ENCODE measurements around the gene TSPO. TPM values are rescaled to one million over a fixed set of nuclear protein-coding genes. Genes with fewer than 3 reads are reported as not detected.

TSPO gene
- total RNA-seq, 1 experiment from 2014 or later: 308 TPM

DNA sequence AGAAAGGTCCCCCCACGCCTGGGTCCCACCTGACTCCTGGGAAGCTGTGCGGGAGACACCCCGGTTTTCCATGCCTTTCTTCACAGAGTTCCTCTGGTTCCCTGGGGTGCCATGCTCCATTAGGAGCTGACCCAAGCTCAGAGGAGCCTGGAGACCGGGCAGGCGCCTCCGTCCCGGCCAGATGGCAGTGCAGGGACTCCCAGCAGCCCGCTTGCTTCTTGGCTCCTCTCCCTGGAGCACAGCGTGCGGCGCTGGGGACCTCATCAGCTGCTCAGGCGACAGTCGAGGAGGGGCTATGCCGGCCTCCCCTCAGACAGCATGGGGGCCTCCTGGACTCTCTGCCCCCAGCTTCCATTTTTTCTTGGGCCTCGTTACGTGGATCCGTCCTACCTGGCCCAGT, 48.7 kb downstream of the TSPO start:
- TF ChIP-seq, protein P1, sequence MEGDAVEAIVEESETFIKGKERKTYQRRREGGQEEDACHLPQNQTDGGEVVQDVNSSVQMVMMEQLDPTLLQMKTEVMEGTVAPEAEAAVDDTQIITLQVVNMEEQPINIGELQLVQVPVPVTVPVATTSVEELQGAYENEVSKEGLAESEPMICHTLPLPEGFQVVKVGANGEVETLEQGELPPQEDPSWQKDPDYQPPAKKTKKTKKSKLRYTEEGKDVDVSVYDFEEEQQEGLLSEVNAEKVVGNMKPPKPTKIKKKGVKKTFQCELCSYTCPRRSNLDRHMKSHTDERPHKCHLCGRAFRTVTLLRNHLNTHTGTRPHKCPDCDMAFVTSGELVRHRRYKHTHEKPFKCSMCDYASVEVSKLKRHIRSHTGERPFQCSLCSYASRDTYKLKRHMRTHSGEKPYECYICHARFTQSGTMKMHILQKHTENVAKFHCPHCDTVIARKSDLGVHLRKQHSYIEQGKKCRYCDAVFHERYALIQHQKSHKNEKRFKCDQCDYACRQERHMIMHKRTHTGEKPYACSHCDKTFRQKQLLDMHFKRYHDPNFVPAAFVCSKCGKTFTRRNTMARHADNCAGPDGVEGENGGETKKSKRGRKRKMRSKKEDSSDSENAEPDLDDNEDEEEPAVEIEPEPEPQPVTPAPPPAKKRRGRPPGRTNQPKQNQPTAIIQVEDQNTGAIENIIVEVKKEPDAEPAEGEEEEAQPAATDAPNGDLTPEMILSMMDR (IDR thresholded peaks at IDR 0.05; ENCODE audit: unreplicated experiment): no peak
- H3K27me3 Mint-ChIP-seq (ENCODE audit: insufficient read depth, unreplicated experiment): no peaks in the 10 kb centered on the region
- no peaks in the 10 kb centered on the region for H3K9me3 Mint-ChIP-seq (ENCODE audit: unreplicated experiment)
- peaks cover 10% of the 10 kb centered on the region for H3K4me1 Mint-ChIP-seq (ENCODE audit: insufficient read depth, unreplicated experiment)
- CTCF ChIA-PET: no interaction called here
- H3K4me3 Mint-ChIP-seq (ENCODE audit: unreplicated experiment): no peak overlapping the region
- intact Hi-C loops (cut with micrococcal nuclease): no loop called here
- no peak overlapping the region for H3K27ac Mint-ChIP-seq (ENCODE audit: low read depth, unreplicated experiment)
- no peak for DNase-seq (ENCODE audit: unreplicated experiment)
- H3K36me3 Mint-ChIP-seq (ENCODE audit: insufficient read depth, unreplicated experiment): no peaks in the 10 kb centered on the region
- POLR2A ChIA-PET: no interaction called here
- no TSS peak for BruUV-seq (replicated peaks)

DNA sequence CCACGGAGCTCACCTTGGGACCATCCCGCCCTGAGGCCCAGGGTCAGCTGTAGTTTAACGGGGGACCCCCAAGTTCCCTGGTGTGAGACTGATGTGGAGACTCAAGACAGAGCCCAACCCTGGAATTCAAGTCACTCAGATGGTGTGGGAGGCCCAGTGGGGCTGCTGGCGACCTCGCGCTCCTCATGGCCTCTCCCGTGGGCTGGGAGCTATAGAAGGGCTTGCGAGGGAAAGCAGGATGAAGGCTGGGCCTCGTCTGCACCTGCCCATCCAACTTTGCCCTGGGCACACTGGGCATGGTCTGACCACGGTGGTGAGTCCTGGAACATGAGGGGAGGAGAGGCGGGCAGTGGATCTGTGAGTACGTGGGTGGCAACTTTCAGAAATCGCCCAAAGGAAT, 49.2 kb downstream of the TSPO start:
- POLR2A ChIA-PET: interaction anchor here (1.3 kb wide), 1 partner anchor 13 kb away, joined by 5 read pairs; no protein-coding TSS in a partner anchor
- no peaks in the 10 kb centered on the region for H3K9me3 Mint-ChIP-seq (ENCODE audit: unreplicated experiment)
- CTCF ChIA-PET: interaction anchor here (0.6 to 0.8 kb wide), 3 partner anchors 73 to 306 kb away, joined by 3 to 4 read pairs (median 3); no protein-coding TSS in a partner anchor

DNA sequence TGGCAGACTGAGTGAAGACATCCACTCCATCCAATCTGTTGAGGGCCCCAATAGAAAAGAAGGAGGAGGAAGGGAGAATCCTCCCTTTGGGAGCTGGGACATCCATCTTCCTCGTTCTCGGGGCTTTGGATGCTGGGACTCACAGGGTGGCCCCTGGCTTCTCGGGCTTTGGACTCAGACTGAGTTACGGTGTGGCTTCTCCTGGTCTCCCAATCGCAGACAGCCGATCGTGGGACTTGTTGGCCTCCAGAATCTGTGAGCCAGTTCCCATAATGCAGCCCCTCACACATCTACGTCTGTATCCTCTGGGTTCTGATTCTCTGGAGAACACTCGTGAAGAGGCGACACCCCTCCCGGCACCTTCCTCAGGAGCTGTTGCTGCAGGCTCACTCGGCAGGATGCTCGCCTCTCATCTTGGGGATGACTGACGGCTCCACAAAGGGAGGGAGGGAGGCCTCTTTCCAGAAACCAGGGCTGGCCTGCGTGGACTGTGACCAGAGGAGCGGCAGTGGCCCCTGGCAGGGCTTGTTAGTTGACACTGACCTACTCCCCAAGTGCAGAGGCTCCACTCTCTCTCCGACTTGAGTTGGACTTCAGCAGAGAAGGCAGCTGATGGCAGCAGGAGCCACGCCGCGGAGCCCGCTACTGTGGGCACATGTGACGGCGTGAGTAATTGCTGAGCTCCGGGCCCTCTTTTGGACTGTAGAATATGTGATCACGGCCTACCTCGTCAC, 50.3 kb downstream of the TSPO start:
- H3K36me3 Mint-ChIP-seq (ENCODE audit: insufficient read depth, unreplicated experiment): no peaks in the 10 kb centered on the region
- peaks cover 6% of the 10 kb centered on the region for H3K4me1 Mint-ChIP-seq (ENCODE audit: insufficient read depth, unreplicated experiment)
- DNase-seq (ENCODE audit: unreplicated experiment): no peak
- no peak overlapping the region for H3K27ac Mint-ChIP-seq (ENCODE audit: low read depth, unreplicated experiment)
- ChIA-PET CTCF (interaction anchor here (0.6 kb wide), 1 partner anchor 448 kb away, joined by 3 read pairs; no protein-coding TSS in a partner anchor), POLR2A (interaction anchor here (1.3 kb wide), 1 partner anchor 14 kb away, joined by 5 read pairs; no protein-coding TSS in a partner anchor)
- no peaks in the 10 kb centered on the region for H3K9me3 Mint-ChIP-seq (ENCODE audit: unreplicated experiment)
- TF ChIP-seq, protein P1 (IDR thresholded peaks at IDR 0.05; ENCODE audit: unreplicated experiment): no peak
- H3K27me3 Mint-ChIP-seq (ENCODE audit: insufficient read depth, unreplicated experiment): no peaks in the 10 kb centered on the region
- no TSS peak for BruUV-seq (replicated peaks)
- intact Hi-C loops (cut with micrococcal nuclease): no loop called here
- no peak overlapping the region for H3K4me3 Mint-ChIP-seq (ENCODE audit: unreplicated experiment)

More for the DNA sequence above, 49.2 kb downstream of the TSPO start:
- BruUV-seq (replicated peaks): no TSS peak
- no peak overlapping the region for H3K4me3 Mint-ChIP-seq (ENCODE audit: unreplicated experiment)
- intact Hi-C loops (cut with micrococcal nuclease): no loop called here
- TF ChIP-seq, protein P1 (IDR thresholded peaks at IDR 0.05; ENCODE audit: unreplicated experiment): no peak
- H3K36me3 Mint-ChIP-seq (ENCODE audit: insufficient read depth, unreplicated experiment): no peaks in the 10 kb centered on the region
- no peak for DNase-seq (ENCODE audit: unreplicated experiment)
- no peaks in the 10 kb centered on the region for H3K27me3 Mint-ChIP-seq (ENCODE audit: insufficient read depth, unreplicated experiment)
- peaks cover 10% of the 10 kb centered on the region for H3K4me1 Mint-ChIP-seq (ENCODE audit: insufficient read depth, unreplicated experiment)
- H3K27ac Mint-ChIP-seq (ENCODE audit: low read depth, unreplicated experiment): no peak overlapping the region

DNA sequence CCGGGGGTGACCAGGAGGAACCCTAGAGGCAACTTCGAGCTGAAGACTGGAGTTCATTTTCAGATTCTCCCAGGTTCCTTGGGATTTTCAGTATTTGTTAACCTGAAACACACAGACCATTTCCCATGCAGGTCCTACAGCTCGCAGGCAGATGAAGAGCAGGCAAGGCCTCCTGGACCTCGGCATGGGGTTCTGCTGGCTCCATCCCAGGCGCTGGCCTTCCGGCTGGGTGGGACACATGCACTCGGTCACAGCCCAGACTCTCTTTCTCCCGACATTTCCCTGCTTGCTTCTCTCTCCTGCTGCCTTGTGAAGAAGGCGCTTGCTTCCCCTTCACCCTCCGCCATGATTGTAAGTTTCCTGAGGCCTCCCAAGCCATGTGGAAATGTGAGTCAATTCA, 51.0 kb downstream of the TSPO start:
- H3K4me1 Mint-ChIP-seq (ENCODE audit: insufficient read depth, unreplicated experiment): peaks cover 6% of the 10 kb centered on the region
- no peaks in the 10 kb centered on the region for H3K9me3 Mint-ChIP-seq (ENCODE audit: unreplicated experiment)
- CTCF ChIA-PET: interaction anchor here (0.6 kb wide), 1 partner anchor 447 kb away, joined by 3 read pairs; no protein-coding TSS in a partner anchor
- H3K27ac Mint-ChIP-seq (ENCODE audit: low read depth, unreplicated experiment): no peak overlapping the region
- intact Hi-C loops (cut with micrococcal nuclease): no loop called here
- H3K4me3 Mint-ChIP-seq (ENCODE audit: unreplicated experiment): no peak overlapping the region
- H3K27me3 Mint-ChIP-seq (ENCODE audit: insufficient read depth, unreplicated experiment): no peaks in the 10 kb centered on the region
- no peak for DNase-seq (ENCODE audit: unreplicated experiment)
- BruUV-seq (replicated peaks): no TSS peak
- POLR2A ChIA-PET: no interaction called here
- TF ChIP-seq, protein P1 (IDR thresholded peaks at IDR 0.05; ENCODE audit: unreplicated experiment): no peak
- H3K36me3 Mint-ChIP-seq (ENCODE audit: insufficient read depth, unreplicated experiment): no peaks in the 10 kb centered on the region

All from MCF 10A (cell line).